SJSA1 (cell line): ENCODE data around the gene CHMP2A. TPM values are rescaled to one million over a fixed set of nuclear protein-coding genes. Genes with fewer than 3 reads are reported as not detected.

Source experiments
- DNase-seq, 2 experiments: peaks; one replicate each; pipeline ENCODE4 v3.0.0-alpha.2; 2015 to 2020; ENCODE audit warnings: low spot score in 2 of 2, low read depth in 1 of 2
- H3K27ac ChIP-seq: fragments of 250-450 bp; sonication (Bioruptor Pico); 2 replicates; pipeline ENCODE4 v1.5.1; 2020; ENCODE audit warnings: mild to moderate bottlenecking, moderate library complexity
- H3K27me3 ChIP-seq: fragments of 250-450 bp; sonication (Bioruptor Pico); replicated peaks from 2 replicates; pipeline ENCODE4 v1.5.1; 2020; ENCODE audit warnings: mild to moderate bottlenecking, moderate library complexity
- H3K36me3 ChIP-seq: fragments of 250-450 bp; sonication (Bioruptor Pico); 2 replicates; pipeline ENCODE4 v1.5.1; 2020; ENCODE audit warnings: mild to moderate bottlenecking
- H3K4me1 ChIP-seq: fragments of 250-450 bp; sonication (Bioruptor Pico); replicated peaks from 2 replicates; pipeline ENCODE4 v1.6.1; 2021; ENCODE audit warnings: mild to moderate bottlenecking
- H3K4me3 ChIP-seq: fragments of 250-450 bp; sonication (Bioruptor Pico); 2 replicates; pipeline ENCODE4 v1.5.1; 2020; ENCODE audit warnings: mild to moderate bottlenecking
- H3K9me3 ChIP-seq: fragments of 250-450 bp; sonication (Bioruptor Pico); replicated peaks from 2 replicates; pipeline ENCODE4 v1.5.1; 2020; ENCODE audit warnings: mild to moderate bottlenecking
- total RNA-seq: library from RNA; depleted of rRNA; stranded (reverse); fragments of >200 nt; shearing (Covaris generic); gene quantifications from 2 replicates; pipeline ENCODE4 v1.2.3, GENCODE V29; 2014

CHMP2A gene
- total RNA-seq, 1 experiment from 2014 or later: 92.8 TPM

DNA sequence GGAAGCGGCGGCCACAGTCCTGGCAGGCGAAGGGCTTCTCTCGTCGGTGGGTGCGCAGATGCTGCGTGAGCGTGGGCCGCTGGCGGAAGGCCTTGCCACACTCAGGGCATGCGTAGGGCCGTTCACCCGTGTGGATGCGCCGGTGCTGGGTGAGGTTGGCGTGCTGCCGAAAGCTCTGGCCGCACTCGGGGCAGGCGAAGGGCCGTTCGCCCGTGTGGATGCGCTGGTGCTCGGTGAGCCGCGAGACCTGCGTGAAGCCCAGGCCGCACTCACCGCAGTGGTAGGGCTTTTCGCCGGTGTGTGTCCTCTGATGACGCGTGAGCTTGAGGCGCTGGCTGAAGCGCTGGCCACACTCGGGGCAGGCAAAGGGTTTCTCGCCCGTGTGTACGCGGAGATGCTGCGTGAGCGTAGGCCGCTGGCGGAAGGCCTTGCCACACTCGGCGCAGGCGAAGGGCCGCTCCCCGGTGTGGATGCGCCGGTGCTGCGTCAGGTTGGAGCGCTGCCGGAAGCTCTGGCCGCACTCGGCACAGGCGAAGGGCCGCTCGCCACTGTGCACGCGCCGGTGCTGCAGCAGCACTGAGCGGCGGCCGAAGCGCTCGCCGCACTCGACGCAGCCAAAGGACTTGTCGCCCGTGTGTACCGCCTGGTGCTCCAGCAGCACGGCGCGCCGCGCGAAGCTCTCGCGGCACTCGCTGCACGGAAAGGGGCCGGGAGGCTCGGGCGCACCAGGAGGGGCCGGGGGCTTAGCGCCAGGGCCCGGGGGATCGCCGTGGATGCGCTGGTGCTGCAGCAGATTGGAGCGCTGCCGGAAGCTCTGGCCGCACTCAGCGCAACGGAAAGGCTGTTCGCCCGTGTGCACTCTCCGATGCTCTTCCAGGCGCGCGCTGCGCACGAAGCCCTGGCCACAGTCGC is 7.5 kb upstream of the CHMP2A start:
- Histone ChIP-seq H3K36me3 (peaks cover 19% of the 10 kb centered on the region), H3K9me3 (no peaks in the 10 kb centered on the region), H3K27me3 (no peaks in the 10 kb centered on the region), H3K4me3 (no peak overlapping the region), H3K4me1 (peaks cover 9% of the 10 kb centered on the region), H3K27ac (no peak overlapping the region)
- DNase-seq: no peak

DNA sequence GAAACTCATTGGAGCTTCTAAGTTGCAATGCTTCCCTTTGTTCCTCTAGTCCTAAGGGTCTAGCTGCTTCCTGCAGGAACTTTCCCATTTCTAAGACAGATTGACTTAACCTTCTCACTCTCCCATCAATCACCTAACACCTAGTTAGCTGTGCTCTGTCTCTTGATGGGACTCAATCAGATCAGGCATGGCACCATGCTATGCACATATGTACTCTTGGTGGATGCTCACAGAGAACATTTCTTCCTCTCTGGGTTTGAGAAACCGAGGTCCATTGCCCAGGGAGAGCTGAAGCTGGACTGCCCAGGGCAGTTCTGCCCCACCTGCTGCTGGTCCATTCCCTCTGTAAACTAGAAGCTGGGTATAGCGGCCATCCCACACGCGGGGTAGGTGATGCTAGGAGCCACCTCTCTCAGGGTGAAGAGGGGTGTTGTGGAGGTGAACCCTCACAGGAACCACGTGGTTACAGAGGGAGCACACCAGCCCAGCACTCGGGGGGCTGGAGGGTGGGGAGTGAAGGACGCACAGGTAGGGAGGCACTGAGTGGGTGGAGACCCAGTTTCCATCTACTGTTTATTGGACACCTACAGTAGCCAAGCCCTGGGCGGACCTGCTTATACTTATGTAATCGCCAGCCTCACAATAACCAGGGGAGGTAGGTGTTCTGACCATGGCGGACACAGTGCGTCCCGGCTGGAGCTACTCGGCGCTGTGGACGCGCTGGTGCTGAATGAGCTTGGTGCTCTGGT is 6.6 kb upstream of the CHMP2A start:
- Histone ChIP-seq H3K9me3 (no peaks in the 10 kb centered on the region), H3K27ac (no peak overlapping the region), H3K4me1 (peaks cover 16% of the 10 kb centered on the region), H3K36me3 (peaks cover 27% of the 10 kb centered on the region), H3K4me3 (no peak overlapping the region), H3K27me3 (no peaks in the 10 kb centered on the region)
- no peak for DNase-seq

DNA sequence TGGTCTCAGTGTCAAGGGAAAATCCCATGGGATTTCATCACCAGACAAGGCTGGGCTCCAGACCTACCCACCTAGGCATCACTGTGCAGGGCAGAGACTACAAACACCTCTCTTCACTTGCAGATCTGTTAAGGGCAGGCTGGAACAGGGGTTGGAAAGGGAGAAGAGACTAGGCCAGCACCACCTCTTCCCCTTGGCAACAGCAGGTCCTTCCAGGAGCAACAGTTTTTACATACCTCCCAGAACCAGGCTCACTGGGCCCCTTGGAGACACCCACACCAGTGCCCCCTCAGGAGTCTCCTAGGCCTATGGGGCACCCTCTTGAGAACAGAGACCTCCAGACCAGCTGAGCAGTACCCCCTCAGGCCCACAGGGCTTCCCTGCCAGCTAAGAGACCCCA is 6.0 kb upstream of the CHMP2A start:
- DNase-seq: no peak
- H3K27me3 ChIP-seq: no peaks in the 10 kb centered on the region
- peaks cover 33% of the 10 kb centered on the region for H3K36me3 ChIP-seq
- no peak overlapping the region for H3K27ac ChIP-seq
- no peaks in the 10 kb centered on the region for H3K9me3 ChIP-seq
- no peak overlapping the region for H3K4me3 ChIP-seq
- H3K4me1 ChIP-seq: peaks cover 16% of the 10 kb centered on the region

DNA sequence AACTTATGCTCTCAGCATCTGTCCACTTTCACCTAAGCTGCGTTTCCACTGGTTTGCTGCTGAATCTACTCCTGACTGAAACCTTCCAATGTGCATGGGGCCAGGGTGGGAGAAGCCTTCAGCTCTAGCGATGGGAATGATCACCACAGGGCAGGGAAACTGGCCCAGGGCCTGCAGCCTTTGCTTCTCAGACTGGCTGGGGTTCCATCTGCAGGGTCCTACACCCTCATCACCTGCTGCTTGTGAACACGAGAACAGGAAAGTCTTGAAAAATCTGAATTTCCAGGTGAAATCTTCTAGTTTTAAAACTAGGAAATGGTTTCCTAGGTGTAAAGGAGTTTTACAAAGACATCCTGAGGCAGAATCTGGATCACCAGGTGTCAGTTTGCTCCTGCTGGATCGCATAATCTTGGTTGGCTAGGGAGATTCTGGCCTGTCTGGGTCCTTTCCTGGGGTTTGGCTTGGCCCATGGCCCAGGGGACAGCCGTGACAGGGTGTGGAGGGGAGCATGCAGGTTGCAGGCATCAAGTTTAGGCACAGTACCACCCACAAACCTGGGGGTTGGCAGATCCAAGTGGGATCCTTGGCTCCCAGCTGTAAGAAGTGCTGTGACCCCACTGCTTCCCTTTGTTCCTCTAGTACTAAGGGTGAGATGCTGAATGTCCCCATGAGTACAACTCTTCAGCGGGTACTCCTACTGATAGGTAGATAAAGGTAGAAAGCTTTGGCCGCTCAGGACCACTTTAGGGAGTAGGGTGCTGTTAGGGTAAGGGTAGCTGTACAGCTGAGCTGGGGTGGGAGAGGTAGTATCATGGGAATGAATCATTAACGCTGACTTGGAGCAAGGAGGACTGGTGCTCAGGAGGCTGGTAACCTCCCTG is 5.3 kb upstream of the CHMP2A start:
- DNase-seq: no peak
- Histone ChIP-seq H3K27me3 (no peaks in the 10 kb centered on the region), H3K4me1 (peaks cover 20% of the 10 kb centered on the region)

DNA sequence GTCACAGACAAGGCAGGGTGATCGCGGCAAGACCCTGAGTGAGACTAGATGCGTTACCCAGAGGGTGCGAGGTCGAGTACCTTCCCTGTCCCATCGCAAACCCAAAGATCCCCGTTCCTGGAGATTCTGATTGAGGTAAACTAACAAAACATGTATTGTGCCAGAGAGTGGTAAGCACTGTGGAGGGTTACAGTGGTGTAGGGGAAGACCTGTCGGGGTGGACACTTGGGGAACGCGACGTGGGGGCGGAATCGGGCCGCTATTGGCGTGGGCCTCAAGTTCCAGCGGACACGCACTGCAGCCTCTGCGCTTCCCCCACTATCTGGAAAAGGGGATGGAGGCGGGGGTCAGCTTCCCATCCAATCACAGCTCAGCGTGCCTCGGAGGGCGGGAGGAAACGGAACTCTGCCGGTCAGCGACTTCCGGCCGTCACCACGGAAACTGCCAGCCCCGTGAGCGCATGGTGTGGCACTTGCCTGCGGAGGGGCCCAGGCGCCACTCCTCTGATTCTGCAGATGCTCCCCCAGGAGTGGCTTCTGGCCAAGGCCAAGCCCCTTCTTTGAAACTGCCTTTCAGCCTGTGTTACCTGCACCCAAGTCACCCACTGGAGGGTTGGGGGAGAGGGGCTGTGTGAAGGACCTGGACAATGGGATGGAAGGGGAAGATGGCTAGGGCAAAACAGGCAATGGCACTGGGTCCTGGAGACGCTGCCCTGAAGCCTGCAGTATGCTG is 4.5 kb upstream of the CHMP2A start:
- Histone ChIP-seq H3K9me3 (no peaks in the 10 kb centered on the region), H3K27ac (peak overlapping the region; percentile 89), H3K4me3 (peak overlapping the region; percentile 69), H3K4me1 (peaks cover 26% of the 10 kb centered on the region), H3K27me3 (no peaks in the 10 kb centered on the region), H3K36me3 (peaks cover 42% of the 10 kb centered on the region)
- peak; percentile 93 to 94 for DNase-seq

More for the DNA sequence above, 5.3 kb upstream of the CHMP2A start:
- H3K27ac ChIP-seq: peak overlapping the region; percentile 89
- no peaks in the 10 kb centered on the region for H3K9me3 ChIP-seq
- H3K4me3 ChIP-seq: peak overlapping the region; percentile 69
- H3K36me3 ChIP-seq: peaks cover 38% of the 10 kb centered on the region

DNA sequence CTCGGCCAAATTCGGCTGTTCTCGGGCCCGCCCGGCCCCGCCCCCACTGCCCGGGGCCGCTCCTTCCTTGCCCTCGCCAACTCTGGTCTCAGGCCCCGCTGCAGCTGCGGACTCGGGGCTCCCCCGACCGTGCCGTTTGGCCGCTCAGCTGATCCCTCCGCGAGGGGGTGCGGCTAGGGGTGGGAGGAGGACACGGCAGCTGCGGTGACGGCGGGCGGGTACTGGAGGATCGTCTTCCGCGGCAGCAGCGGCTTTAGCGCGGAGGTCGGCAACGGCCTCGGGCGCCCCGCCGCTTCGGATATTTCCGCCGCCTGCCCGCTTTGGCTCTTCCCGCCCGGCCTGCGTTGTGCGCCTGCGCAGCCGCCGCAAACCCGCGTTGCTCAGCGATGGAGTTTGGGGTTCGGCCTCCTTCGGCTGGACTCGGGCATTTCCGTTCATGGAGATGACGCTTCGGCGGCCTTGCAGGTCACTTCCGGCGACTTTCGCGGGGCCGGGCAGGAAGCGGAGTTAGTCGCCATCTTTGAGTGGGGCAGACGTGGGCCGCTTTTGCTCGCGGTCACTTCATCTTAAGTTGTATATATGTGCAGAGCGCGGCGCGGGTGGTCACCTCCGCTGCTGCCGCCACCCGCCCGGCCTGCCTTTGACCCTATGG is 3.8 kb upstream of the CHMP2A start:
- peaks cover 47% of the 10 kb centered on the region for H3K36me3 ChIP-seq
- no peaks in the 10 kb centered on the region for H3K27me3 ChIP-seq
- peak overlapping the region; percentile 89 for H3K27ac ChIP-seq
- H3K9me3 ChIP-seq: no peaks in the 10 kb centered on the region
- H3K4me3 ChIP-seq: peak overlapping the region; percentile 69
- peaks cover 32% of the 10 kb centered on the region for H3K4me1 ChIP-seq
- peak; percentile 99 for DNase-seq

DNA sequence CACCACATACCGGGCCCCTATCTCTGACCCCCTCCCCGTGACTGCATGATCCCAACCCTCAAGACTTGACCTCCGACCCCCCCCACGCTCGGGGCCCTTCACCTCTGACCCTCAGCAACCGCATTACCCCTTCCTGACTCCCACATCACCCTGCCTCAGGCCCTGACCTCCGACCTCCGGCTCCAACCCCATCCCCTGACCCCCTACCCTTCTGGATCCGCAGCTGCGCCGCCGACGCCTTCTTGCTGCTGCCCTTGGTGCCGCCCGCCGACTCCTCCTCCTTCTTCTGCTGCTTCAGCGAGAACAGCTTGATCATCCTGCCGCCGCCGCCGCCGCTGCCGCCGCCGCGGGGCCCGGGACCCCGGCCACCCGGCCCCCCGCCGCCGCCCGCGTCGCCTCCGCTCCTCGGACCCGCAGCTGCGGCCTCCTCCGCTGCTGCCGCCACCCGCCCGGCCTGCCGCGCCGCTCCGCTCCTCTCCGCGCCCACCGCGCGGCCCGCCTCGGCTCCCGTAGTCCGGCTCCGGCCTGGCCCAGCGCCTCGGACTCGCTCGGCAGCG is 3.2 kb upstream of the CHMP2A start, which contains the start of gene UBE2M:
TSS of gene UBE2M (minus strand) at position 546 of the 557 bp plus-strand sequence. CDS start at position 316, 230 bp downstream.
- H3K27me3 ChIP-seq: no peaks in the 10 kb centered on the region
- H3K36me3 ChIP-seq: peaks cover 51% of the 10 kb centered on the region
- peaks cover 35% of the 10 kb centered on the region for H3K4me1 ChIP-seq
- H3K27ac ChIP-seq: peak within 1 kb of the TSS; percentile 89
- peak in 1 of 2 experiments; percentile 62 for DNase-seq
- peak within 1 kb of the TSS; percentile 69 for H3K4me3 ChIP-seq
- no peaks in the 10 kb centered on the region for H3K9me3 ChIP-seq

DNA sequence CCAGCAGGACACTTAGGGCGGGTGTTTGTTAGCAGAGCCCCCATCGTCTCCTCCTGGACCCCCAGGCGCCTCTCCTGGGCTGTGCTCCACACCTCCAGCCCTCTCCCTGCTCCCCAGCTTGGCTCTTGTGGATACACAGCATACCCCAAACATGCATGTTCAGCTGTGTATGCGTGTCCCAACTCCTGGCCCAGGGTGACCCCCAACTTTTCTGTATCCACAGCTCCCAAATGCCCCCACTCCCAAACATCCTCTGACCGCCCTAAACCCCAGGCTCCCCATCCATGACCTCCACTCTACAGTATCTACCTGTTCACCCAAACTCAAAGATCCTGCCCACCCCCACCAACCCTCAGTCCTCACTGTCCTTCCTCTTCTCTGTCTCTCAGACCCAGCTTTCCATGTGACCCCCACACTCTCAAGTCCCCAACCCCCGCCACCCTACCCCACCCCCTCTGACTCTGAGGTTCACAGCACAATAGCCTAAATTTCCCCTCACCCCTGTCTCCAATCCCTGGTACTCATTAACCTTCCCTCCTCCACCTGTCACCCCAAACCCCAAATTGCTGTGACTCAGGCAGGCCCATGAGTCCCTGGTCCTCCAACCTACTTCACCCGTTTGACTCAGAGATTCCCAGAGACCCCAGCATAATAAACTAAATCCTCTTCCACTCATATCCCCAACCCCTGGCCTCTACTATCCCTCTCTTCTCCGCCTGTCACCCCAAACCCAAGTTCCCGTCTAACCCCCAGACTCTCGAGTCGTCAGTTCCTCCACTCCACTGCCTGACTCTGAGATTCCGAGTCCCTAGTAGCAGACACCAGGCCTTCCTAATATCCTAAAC is 2.5 kb upstream of the CHMP2A start:
- DNase-seq: no peak
- Histone ChIP-seq H3K27me3 (no peaks in the 10 kb centered on the region), H3K9me3 (no peaks in the 10 kb centered on the region), H3K4me1 (peaks cover 35% of the 10 kb centered on the region), H3K36me3 (peaks cover 54% of the 10 kb centered on the region), H3K27ac (peak overlapping the region; percentile 58), H3K4me3 (peak overlapping the region; percentile 69)

DNA sequence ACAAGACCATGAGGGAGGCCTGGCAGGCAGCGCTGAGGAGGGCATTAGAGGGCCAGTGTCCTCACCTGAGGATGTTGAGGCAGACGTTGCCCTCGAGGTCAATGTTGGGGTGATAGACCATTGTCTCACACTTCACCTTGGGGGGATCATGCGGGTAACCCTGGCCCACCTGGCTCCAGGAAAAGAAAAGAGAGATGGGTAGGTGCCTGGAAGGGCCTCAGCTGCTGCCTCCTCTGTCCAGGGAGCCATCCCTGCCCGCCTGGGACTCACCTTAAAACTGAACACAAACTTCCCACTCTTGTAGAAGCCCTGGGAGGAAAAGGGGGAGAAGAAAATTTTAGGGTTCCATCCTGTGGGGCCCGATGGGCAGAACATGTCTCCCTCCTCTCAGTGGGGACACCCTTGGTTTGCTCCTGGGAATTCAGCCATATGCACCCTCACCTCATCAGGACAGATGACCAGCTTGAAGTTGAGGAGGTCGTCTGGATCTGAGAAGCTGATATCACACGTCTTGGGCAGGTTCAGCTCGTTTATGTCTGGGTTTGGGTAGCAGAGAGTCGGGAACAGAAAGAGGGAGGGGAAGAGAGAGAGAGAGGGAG is 1.8 kb upstream of the CHMP2A start:
- Histone ChIP-seq H3K27ac (no peak overlapping the region), H3K9me3 (no peaks in the 10 kb centered on the region), H3K4me3 (peak overlapping the region; percentile 69), H3K4me1 (peaks cover 35% of the 10 kb centered on the region), H3K36me3 (peaks cover 57% of the 10 kb centered on the region), H3K27me3 (no peaks in the 10 kb centered on the region)
- no peak for DNase-seq

DNA sequence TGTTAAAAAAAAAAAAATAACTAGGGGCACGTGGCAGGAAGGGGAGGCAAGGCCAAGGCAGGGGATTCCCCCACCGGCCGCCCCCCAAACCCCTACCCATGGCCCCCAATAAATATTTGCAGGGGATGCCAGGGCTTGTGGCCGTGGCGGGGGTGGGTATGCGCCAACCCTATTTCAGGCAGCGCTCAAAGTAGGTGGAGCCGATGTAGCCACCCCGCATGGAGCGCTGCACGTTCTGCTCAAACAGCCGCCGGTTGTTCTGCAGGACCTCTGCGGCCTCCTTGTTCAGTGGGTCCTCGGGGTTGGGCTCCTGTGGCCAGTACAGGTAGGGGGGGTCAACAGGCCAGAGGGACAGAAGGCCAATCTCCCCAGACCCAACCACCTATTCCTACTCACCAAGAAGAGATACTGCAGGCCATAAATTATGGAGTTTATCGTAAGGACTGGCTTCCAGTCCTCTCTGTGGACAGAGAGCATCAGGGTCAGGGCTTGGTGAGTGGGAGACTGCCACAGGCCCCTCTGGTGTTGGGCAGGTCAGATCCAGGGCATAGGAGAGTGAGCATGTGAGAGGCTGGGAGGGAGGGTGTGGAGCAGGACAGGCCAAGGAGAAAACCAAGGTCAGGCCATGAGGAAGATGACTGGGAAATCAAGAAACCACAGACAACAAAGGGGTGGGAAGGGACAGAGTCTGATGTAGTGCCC is 1.2 kb upstream of the CHMP2A start:
- no peak overlapping the region for H3K4me3 ChIP-seq
- no peak overlapping the region for H3K27ac ChIP-seq
- DNase-seq: no peak
- peaks cover 64% of the 10 kb centered on the region for H3K36me3 ChIP-seq
- H3K27me3 ChIP-seq: no peaks in the 10 kb centered on the region
- H3K4me1 ChIP-seq: peaks cover 35% of the 10 kb centered on the region
- no peaks in the 10 kb centered on the region for H3K9me3 ChIP-seq

DNA sequence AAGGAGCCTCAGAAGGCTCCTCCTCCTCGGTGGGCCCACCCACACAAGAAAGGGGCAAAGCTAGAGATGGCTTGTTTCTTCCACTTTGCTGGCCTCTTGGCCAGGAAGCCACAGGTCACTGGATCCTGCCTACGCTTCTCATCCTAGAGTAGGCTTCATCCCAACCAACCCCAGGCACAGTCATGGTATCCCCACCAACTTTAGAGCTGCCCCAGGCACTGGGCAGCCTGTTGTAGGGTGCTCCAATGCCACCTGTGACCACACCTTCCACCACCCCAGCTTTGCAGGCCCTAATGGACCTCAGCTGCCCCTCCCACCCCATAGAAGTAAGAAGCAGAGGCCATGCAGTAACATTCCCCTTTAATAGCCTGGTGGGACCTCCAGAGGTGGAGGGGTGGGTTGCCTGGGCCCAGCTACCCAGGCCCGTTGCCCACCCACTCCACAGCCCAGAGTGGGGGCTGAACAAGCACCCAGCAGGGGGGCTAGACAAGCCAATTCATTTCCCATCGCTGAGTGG is 522 bp upstream of the CHMP2A start:
- Histone ChIP-seq H3K9me3 (no peaks in the 10 kb centered on the region), H3K27me3 (no peaks in the 10 kb centered on the region), H3K4me3 (peak overlapping the region; percentile 47), H3K4me1 (peaks cover 35% of the 10 kb centered on the region), H3K36me3 (peaks cover 70% of the 10 kb centered on the region), H3K27ac (peak overlapping the region; percentile 65)
- no peak for DNase-seq
